Stimulated activated CD8-positive, alpha-beta memory T cell treated with anti-CD3 and anti-CD28 coated beads, Interleukin-4, amount 100 ng/mL, for 24 hours (primary cell): ENCODE measurements around the gene PHKB.
A peak's percentile ranks its signal among the peaks of the same experiment; 100 is the strongest.
"Not testable (repeated sequence)": the region's sequence is repeated elsewhere in the genome, so short reads cannot be mapped to it uniquely, and the experiment has no call there.

Source experiments
- DNase-seq: peaks from one replicate; pipeline ENCODE4 v3.0.0-alpha.2; 2020; ENCODE audit warnings: low read depth

Gene PHKB

GRCh38 chr16:47460711-47461597 is at the start of gene PHKB, which contains the start of gene ITFG1:
Gene PHKB, plus strand, starts transcription at chr16:47461331. Its CDS starts 20 bp downstream, at chr16:47461351.
Gene ITFG1, minus strand, starts transcription at chr16:47461063. Its CDS starts 18 bp downstream, at chr16:47461045.
- peak; percentile 95 for DNase-seq

- DNase-seq: no peak
Measured at GRCh38 chr16:47413041-47413440, 48.1 kb upstream of the PHKB start.

GRCh38 chr16:47416869-47417268 is 44.3 kb upstream of the PHKB start:
- no peak for DNase-seq

DNA sequence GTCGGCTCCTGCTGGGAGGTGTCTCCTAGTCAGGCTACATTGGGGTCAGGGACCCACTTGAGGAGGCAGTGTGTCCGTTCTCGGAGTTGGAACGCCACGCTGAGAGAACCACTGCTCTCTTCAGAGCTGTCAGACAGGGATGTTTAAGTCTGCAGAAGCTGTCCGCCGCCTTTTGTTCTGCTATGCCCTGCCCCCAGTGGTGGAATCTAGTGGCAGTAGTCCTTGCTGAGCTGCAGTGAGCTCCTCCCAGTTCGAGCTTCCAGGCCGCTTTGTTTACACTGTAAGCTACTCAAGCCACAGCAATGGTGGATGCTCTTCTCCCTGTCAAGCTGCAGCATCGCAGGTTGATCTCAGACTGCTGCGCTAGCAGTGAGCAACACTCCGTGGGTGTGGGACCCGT is 36.3 kb upstream of the PHKB start:
- DNase-seq: no peak

DNA sequence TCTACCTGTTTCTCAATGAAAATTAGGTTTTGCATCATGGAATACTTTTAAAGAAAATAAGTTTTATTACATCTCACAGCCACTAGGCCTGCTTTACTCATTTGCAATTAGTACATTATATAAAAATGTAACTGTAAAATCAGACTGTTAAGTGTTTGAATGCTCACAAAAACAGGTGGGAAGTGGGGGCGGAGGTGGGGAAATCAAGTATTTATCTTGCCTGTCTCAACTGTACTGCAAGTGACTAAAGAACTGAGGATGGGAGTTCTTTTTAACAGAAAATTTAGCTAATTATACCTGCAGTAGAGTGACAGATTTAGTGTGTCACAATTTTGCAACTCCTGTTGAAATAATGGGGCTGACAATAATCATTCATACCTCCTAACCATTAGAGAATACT is 34.3 kb upstream of the PHKB start:
- no peak for DNase-seq

DNA sequence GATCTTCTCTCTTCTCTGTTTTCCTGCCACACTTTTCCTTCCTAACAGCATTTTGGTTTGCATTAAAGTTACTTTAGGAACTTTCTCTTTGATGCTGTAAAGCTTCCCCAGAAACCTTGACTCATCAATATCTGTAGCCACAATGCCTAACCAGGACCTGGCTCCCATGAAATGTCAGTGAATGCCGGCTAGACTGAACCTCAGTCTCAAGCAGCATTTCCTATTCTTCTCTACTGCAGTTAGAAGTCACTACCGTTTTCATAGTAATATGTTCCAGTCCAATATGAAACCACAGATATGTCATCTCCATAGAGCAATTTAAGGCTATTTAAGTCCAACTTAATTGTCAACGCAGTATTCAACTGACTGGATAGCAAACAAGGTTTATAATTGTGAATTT is 29.2 kb upstream of the PHKB start:
- DNase-seq: no peak

- not testable (repeated sequence) for DNase-seq
Measured at GRCh38 chr16:47434274-47434673, 26.9 kb upstream of the PHKB start.

DNA sequence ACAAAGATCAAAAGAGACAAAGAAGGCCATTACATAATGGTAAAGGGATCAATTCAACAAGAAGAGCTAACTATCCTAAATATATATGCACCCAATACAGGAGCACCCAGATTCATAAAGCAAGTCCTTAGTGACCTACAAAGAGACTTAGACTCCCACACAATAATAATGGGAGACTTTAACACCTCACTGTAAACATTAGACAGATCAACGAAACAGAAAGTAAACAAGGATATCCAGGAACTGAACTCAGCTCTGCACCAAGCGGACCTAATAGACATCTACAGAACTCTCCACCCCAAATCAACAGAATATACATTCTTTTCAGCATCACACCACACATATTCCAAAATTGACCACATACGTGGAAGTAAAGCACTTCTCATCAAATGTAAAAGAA is 21.1 kb upstream of the PHKB start:
- not testable (repeated sequence) for DNase-seq

DNA sequence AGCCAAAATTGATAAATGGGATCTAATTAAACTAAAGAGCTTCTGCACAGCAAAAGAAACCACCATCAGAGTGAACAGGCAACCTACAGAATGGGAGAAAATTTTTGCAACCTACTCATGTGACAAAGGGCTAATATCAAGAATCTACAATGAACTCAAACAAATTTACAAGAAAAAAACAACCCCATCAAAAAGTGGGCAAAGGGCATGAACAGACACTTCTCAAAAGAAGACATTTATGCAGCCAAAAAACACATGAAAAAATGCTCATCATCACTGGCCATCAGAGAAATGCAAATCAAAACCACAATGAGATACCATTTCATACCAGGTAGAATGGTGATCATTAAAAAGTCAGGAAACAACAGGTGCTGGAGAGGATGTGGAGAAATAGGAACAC is 18.2 kb upstream of the PHKB start:
- DNase-seq: not testable (repeated sequence)

DNA sequence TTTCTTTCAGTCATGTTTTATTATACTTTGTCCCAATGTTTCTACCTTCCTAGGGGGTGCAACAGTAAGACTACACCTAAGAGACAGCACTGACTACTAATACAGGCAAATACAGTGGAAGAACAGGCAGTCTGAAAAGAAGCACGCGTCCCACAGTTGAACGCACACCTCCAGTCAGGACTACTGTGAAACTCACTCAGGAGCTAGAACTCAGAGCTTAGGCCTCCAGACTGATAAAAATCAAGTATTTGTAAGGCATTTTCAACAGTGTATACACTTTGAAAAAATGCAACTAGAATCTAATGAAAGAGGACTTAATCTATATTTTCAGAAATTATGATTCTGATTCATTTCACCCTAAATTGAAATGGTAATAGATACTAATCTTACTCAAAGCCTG is 14.7 kb upstream of the PHKB start:
- no peak for DNase-seq

DNA sequence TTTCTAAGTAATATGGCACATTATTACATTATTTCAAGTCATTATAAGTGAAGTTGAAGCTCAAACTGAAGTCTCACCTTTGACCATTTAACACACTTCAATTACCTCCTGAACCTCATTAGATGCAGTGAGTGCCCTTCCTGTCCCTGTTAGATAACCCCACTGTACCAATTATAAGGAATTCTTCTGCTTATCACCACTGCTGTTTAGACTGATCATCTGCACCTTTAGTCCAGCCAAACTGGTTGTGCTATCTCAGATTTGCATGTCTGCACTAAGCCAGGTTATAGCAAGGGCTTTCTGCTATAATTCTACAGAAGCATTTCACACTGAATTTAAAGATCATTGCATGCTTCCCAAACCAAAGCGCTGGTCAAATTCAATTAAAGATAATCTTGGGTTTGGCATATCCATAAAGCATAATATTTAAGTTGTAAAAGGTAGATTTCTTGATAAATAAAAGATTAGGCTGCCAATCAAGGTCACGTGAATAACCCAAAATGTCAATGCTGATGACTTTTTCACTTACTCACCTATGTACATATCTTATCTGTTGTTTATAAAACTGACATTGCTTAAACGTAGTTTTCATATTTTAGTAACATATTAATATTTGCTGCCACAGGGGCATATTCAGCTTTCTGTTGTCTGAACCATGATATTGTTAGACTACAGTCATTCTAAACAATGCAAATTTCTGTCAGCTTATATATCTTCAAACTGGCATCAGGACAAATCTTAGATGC is 12.1 kb upstream of the PHKB start:
- no peak for DNase-seq

DNA sequence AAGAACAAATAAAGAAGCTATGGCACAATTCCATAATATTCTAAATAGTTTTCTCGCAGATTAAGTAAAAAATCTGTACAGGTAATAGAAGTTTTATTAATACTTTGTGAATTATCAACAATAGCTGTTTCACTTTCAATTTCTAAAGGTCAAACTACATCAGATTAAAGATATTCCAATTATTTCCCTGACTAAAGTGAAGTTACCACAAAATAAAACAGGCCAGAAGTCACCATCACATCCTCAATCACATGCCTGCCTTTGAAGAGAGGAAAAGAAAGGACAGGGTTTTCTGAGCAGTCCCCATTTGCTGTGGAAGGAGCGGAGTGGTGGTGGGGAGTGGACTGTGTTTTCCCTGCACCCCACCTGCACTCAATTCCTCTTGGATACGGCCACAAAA is 11.3 kb upstream of the PHKB start:
- DNase-seq: no peak

GRCh38 chr16:47458331-47458730 is 2.8 kb upstream of the PHKB start:
- no peak for DNase-seq

- no peak for DNase-seq
Measured at GRCh38 chr16:47459603-47460002, 1.5 kb upstream of the PHKB start.

DNA sequence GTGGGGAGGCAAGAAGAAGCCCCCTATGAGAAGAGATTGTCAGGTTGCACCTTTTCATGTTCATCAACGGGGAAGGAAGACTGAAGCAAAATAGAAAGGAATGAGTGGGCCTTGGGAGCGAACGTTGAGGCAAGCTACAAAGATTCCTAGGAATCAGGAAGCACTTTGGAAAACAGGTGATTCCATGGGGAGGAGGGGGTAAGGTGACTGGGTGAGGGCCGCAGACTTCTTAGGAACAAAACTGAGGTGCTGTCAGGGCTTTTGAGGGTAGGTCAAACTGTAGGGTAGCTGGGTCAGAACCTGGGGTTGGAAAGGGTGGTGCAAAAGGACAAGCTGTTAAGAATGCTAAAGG is 796 bp upstream of the PHKB start:
- no peak for DNase-seq

DNA sequence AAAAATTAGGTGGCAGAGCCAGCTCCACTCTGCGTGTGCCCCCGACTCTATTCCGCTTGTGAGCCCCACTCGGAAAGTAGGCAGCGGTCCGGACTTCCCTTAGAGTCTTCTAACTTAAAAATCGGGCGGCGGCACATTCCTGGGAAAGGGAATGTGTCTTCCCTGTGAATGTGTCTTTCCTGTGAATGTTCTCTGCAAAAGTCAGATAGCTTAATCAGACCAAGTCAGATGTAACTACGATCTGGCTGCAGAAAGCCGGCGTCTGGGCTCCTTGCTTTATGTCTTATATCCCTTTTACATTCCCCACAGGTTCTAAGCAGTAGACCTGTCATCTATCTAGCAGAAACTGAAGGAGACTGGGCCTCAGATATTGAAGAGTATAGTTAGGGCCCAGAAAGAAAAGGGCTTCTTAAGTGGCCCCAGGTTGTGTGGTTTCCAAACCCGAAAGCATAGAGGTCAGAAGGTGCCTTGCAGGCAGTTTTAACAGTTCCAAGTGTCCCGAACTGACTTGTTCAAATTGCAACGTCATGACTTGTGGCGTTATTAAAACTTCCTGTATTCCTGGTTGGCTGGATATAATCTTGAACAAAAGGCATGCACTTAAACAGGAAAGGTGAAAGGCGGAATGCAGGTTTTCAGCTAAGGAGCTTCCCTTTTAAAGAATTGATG is 601 bp downstream of the PHKB start:
- no peak for DNase-seq

DNA sequence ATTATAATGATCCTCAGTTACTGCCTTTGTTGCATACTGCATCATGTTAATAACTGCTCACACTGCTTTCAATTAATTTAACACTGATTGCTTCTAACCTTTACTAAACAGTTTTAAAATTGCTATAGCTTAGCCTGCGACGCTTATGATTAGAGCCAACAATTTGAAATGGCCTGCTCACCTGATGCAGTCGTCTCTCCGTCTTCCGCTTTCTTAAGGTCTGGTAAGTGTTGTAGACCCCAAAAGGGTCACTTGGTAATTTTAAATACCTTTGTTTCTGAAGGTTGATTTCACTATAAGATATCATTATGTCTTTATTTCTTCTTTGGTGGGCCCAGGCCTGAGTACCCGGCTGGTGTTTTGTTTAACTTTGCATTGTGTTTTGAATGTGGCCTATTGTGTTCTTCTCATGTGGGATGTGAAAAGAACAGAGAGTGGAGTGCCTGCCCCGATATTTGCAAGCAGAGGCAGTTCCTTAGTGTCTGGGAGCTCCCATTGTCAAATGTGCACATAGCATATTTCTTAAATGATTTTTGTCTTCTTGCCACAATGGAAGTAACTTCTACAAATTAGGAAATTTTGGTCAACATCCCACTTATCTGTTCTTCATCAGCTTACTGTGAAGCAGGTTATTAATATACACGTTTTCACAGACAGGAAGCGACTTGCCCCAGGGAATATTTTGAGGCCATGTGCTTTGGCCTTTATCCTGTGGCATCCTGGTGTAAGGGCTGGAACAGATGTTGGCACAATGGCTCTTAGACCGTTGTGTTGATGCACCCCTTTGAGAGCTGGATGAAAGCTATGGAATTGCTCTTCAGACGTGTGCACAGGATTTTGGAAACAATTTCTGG is 2.9 kb downstream of the PHKB start:
- no peak for DNase-seq

GRCh38 chr16:47465919-47466630 is 4.9 kb downstream of the PHKB start:
- no peak for DNase-seq

GRCh38 chr16:47467501-47467900 is 6.4 kb downstream of the PHKB start:
- DNase-seq: no peak

GRCh38 chr16:47468070-47468689 is 7.0 kb downstream of the PHKB start:
- not testable (repeated sequence) for DNase-seq

- no peak for DNase-seq
Measured at GRCh38 chr16:47469227-47469626, 8.1 kb downstream of the PHKB start.
